IMR-90 (cell line): Measurements from ENCODE around the gene MFSD2B. TPM values are rescaled to one million over a fixed set of nuclear protein-coding genes. Genes with fewer than 3 reads are reported as not detected.

Experiments used
- ATAC-seq: fragments of 200-7000 bp; cut with Tn5 transposase; 2 replicates; pipeline ENCODE4 v1.9.1; 2020; ENCODE audit warnings: low read depth, mild to moderate bottlenecking, moderate library complexity
- BruUV-seq: library from RNA; stranded (reverse); fragments of 400-500 nt; replicated peaks from 2 replicates; lab custom pipeline; 2021; lab: Mats Ljungman, UMichigan
- CTCF ChIA-PET: fragments of 300-600 bp; formaldehyde crosslinking; extraction: SDS; loops from one replicate; lab custom pipeline; 2021; ENCODE audit warnings: antibody characterized with exemption; lab: Yijun Ruan, JAX
- POLR2A ChIA-PET: fragments of 300-600 bp; sonication (Branson Sonifier 250); formaldehyde crosslinking; loops from one replicate; lab custom pipeline; 2022; ENCODE audit warnings: antibody characterized with exemption; ENCODE audit not compliant: unreplicated experiment; lab: Charles Lee
- DNase-seq: peaks from one replicate; pipeline ENCODE4 v3.0.0; 2013
- H2AFZ ChIP-seq: replicated peaks from 2 replicates; pipeline ENCODE3; 2013; ENCODE audit warnings: low read length, mild to moderate bottlenecking; ENCODE audit not compliant: poor library complexity
- H2AK5ac ChIP-seq: 2 replicates; pipeline ENCODE4 v1.6.1; 2013; ENCODE audit warnings: low read depth, low read length, inconsistent platforms
- H2AK9ac ChIP-seq: replicated peaks from 2 replicates; pipeline ENCODE3; 2013; ENCODE audit warnings: mild to moderate bottlenecking, low read depth, low read length, moderate library complexity; ENCODE audit not compliant: poor library complexity
- H2BK120ac ChIP-seq: 2 replicates; pipeline ENCODE4 v1.6.1; 2013; ENCODE audit warnings: low read depth, low read length, inconsistent platforms
- H2BK15ac ChIP-seq: 3 replicates; pipeline ENCODE4 v1.6.1; 2013; ENCODE audit warnings: low read depth, low read length, inconsistent platforms
- H2BK20ac ChIP-seq: 2 replicates; pipeline ENCODE4 v1.6.1; 2013; ENCODE audit warnings: low read depth, mild to moderate bottlenecking, inconsistent platforms, low read length, moderate library complexity
- H2BK5ac ChIP-seq: 2 replicates; pipeline ENCODE4 v1.6.1; 2013; ENCODE audit warnings: mild to moderate bottlenecking, low read depth, low read length, inconsistent platforms; ENCODE audit not compliant: poor library complexity, severe bottlenecking
- H3K14ac ChIP-seq: replicated peaks from 2 replicates; pipeline ENCODE4 v1.6.1; 2013; ENCODE audit warnings: low read depth, low read length, inconsistent platforms
- H3K18ac ChIP-seq: 2 replicates; pipeline ENCODE4 v1.6.1; 2013; ENCODE audit warnings: low read depth, low read length, control low read depth
- H3K23ac ChIP-seq: 2 replicates; pipeline ENCODE4 v1.6.1; 2013; ENCODE audit warnings: low read depth, low read length, inconsistent platforms
- H3K27ac ChIP-seq: 2 replicates; pipeline ENCODE4 v1.5.1; 2013; ENCODE audit warnings: mild to moderate bottlenecking, control low read depth, low read length; ENCODE audit not compliant: insufficient read depth
- H3K27me3 ChIP-seq: 2 replicates; pipeline ENCODE4 v1.6.1; 2013; ENCODE audit warnings: low read length; ENCODE audit not compliant: control insufficient read depth, insufficient read depth
- H3K36me3 ChIP-seq: 2 replicates; pipeline ENCODE4 v1.6.1; 2013; ENCODE audit warnings: low read length, mixed read lengths; ENCODE audit not compliant: control insufficient read depth, insufficient read depth
- H3K4ac ChIP-seq: 2 replicates; pipeline ENCODE4 v1.6.1; 2013; ENCODE audit warnings: low read depth, low read length, inconsistent platforms
- H3K4me1 ChIP-seq: 2 replicates; pipeline ENCODE4 v1.6.1; 2013; ENCODE audit warnings: low read length, mixed read lengths; ENCODE audit not compliant: control insufficient read depth, insufficient read depth
- H3K4me2 ChIP-seq: 2 replicates; pipeline ENCODE4 v1.6.1; 2013; ENCODE audit warnings: low read depth, mild to moderate bottlenecking, control low read depth, low read length, moderate library complexity
- H3K4me3 ChIP-seq: 2 replicates; pipeline ENCODE4 v1.5.1; 2013; ENCODE audit warnings: low read depth, mild to moderate bottlenecking, control low read depth, low read length, moderate library complexity; ENCODE audit not compliant: insufficient read depth
- H3K56ac ChIP-seq: 2 replicates; pipeline ENCODE4 v1.6.1; 2013; ENCODE audit warnings: low read length, inconsistent platforms; ENCODE audit not compliant: insufficient read depth; ENCODE audit errors: extremely low read depth
- H3K79me1 ChIP-seq, 2 experiments: 2 replicates each; pipeline ENCODE4 v1.6.1; 2013; ENCODE audit warnings: low read length in 2 of 2, inconsistent platforms in 1 of 2, low read depth in 1 of 2
- H3K9ac ChIP-seq: 2 replicates; pipeline ENCODE4 v1.6.1; 2013; ENCODE audit warnings: low read depth, low read length, control low read depth
- H3K9me1 ChIP-seq: 2 replicates; pipeline ENCODE4 v1.6.1; 2013; ENCODE audit warnings: low read length, inconsistent platforms; ENCODE audit not compliant: insufficient read depth
- H3K9me3 ChIP-seq: 2 replicates; pipeline ENCODE4 v1.6.1; 2013; ENCODE audit warnings: low read length; ENCODE audit not compliant: control insufficient read depth, insufficient read depth
- H4K20me1 ChIP-seq: 2 replicates; pipeline ENCODE4 v1.6.1; 2013; ENCODE audit warnings: low read length, inconsistent platforms; ENCODE audit not compliant: insufficient read depth
- H4K5ac ChIP-seq: 2 replicates; pipeline ENCODE4 v1.6.1; 2013; ENCODE audit warnings: mild to moderate bottlenecking, low read depth, low read length, control low read depth
- H4K8ac ChIP-seq, 2 experiments: 2 replicates each; pipeline ENCODE4 v1.6.1; 2013; ENCODE audit warnings: low read depth in 2 of 2, low read length in 2 of 2, control low read depth in 1 of 2, inconsistent platforms in 1 of 2
- H4K91ac ChIP-seq: 2 replicates; pipeline ENCODE4 v1.6.1; 2013; ENCODE audit warnings: low read depth, low read length, inconsistent platforms; ENCODE audit not compliant: insufficient read depth
- RFX5 ChIP-seq: IDR thresholded peaks from 2 replicates; pipeline ENCODE4 v1.8.0; 2012; ENCODE audit warnings: low read depth, mild to moderate bottlenecking, low read length, moderate library complexity
- SMC3 ChIP-seq: fragments of 150-350 bp; IDR thresholded peaks from 2 replicates; pipeline ENCODE4 v1.6.1; 2016; ENCODE audit warnings: low read depth, mild to moderate bottlenecking, antibody characterized with exemption, low read length, moderate library complexity
- WGBS, 2 experiments: methylation state at CpG; one replicate each; pipeline versions ENCODE4 v1.1.5 to v1.1.7; 2013; ENCODE audit warnings: missing lambda C conversion rate in 2 of 2; ENCODE audit not compliant: insufficient read length in 1 of 2; ENCODE audit errors: extremely low coverage in 2 of 2; 5-methylcytosine and 5-hydroxymethylcytosine counted together
- dilution Hi-C: fragments of 300-500 bp; cut with HindIII; formaldehyde crosslinking; loops from one replicate; pipeline ENCODE4 v1.14.3; 2018; ENCODE audit warnings: low sequenced_read_pairs; ENCODE audit not compliant: unreplicated experiment
- in situ Hi-C: fragments of 300-500 bp; cut with MboI; formaldehyde crosslinking; loops from 3 replicates; pipeline ENCODE4 v1.14.3; 2019; ENCODE audit warnings: low sequenced_read_pairs, inconsistent platforms, mixed read lengths
- intact Hi-C: fragments of 100-400 bp; cut with micrococcal nuclease; formaldehyde crosslinking; loops from 2 replicates; pipeline ENCODE4 v1.10.0; 2022
- polyA plus RNA-seq, 3 experiments: library from polyadenylated mRNA; depleted of rRNA; stranded (reverse); fragments of >200 nt; gene quantifications; 2 replicates each; pipeline ENCODE4 v1.2.3, GENCODE V29; 2012; ENCODE audit warnings: low replicate concordance in 1 of 3
- total RNA-seq: library from RNA; depleted of rRNA; stranded (reverse); fragments of >200 nt; gene quantifications from 2 replicates; pipeline ENCODE4 v1.2.3, GENCODE V29; 2012

Gene MFSD2B
- total and polyA plus RNA-seq, 2 of the 4 experiments (the other 2 are of a cell fraction) = 0.05 TPM; not detected in 1

DNA sequence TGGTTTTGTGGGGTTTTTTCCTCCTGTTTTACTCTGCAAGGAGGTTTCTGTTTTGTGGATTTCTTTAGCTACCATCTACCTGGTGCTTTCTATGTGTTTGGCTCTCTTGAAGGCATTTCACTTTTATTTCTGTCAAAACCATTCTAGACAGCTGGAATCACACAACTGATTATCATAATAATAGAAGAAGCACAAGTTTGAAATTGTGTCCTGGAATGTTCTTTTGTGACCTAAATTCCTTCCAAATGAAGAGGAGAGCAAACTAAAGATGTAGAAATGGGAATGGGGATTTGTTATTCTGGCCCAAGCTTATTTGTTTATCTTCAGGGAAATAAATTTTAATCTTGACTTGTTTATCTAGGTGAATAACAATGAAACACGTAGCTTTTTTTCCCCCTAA, 17.0 kb upstream of the MFSD2B start:
- Histone ChIP-seq H3K4me3 (no peak overlapping the region), H3K27ac (no peak overlapping the region), H3K9me3 (no peaks in the 10 kb centered on the region), H3K27me3 (no peaks in the 10 kb centered on the region), H3K9ac (no peak overlapping the region), H3K79me1 (peaks cover 0 to 10% of the 10 kb centered on the region in 2 experiments; a peak in 1 of 4 replicates), H4K91ac (no peak overlapping the region), H2BK5ac (no peak overlapping the region), H2BK15ac (no peak overlapping the region), H2AK9ac (no peak overlapping the region), H3K18ac (no peak overlapping the region), H3K14ac (no peak overlapping the region), H2BK120ac (no peak overlapping the region), H4K20me1 (no peaks in the 10 kb centered on the region), H2AFZ (no peak overlapping the region), H3K4me2 (no peak overlapping the region), H3K56ac (no peak overlapping the region), H3K23ac (no peak overlapping the region), H4K8ac (no peak overlapping the region), H2BK20ac (no peak overlapping the region), H3K9me1 (peaks cover 4% of the 10 kb centered on the region; the same call in 1 of the 2 replicates), H2AK5ac (no peak overlapping the region), H4K5ac (no peak overlapping the region), H3K36me3 (peaks cover 6% of the 10 kb centered on the region), H3K4ac (no peak overlapping the region), H3K4me1 (no peaks in the 10 kb centered on the region)
- ChIA-PET CTCF (no interaction called here), POLR2A (no interaction called here)
- no CpG with 5 or more reads among the region's 1 CpG for WGBS, 2 experiments
- dilution Hi-C loops = no loop called here
- DNase-seq (no peak), ATAC-seq (no peak)
- intact Hi-C loops = no loop called here
- in situ Hi-C loops = no loop called here
- BruUV-seq = no TSS peak
- TF ChIP-seq RFX5 (no peak), SMC3 (no peak)
